GM21723 (cell line): ENCODE data around the gene LVRN.
A peak's percentile ranks its signal among the peaks of the same experiment; 100 is the strongest.

Experiments
- ATAC-seq: cut with Tn5 transposase; IDR thresholded peaks from one replicate; pipeline ENCODE4 v1.9.1; 2021; ENCODE audit warnings: mild to moderate bottlenecking, moderate library complexity; ENCODE audit not compliant: unreplicated experiment

The LVRN gene

GRCh38 chr5:116013207-116013785 lies 51.0 kb downstream of the LVRN start:
- ATAC-seq: no peak

DNA sequence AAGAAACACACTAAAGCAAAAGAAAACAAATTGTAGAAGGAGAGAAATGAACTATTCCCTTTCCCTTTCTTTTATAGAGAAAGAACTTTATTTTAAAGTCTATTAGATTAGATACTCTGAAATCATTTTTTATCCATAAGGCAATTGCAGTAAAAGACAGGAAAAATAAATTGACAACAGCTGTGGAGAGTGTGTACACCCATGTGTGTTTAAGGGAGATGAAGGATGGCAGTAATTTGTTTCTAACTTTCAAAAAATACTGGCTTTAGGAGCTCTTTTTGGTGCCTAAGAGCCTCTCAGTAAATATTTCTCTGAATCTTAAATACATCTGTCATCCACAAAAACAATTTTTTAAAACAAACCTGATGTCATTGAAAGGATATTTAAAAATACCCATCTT lies 51.7 kb downstream of the LVRN start:
- ATAC-seq: no peak

DNA sequence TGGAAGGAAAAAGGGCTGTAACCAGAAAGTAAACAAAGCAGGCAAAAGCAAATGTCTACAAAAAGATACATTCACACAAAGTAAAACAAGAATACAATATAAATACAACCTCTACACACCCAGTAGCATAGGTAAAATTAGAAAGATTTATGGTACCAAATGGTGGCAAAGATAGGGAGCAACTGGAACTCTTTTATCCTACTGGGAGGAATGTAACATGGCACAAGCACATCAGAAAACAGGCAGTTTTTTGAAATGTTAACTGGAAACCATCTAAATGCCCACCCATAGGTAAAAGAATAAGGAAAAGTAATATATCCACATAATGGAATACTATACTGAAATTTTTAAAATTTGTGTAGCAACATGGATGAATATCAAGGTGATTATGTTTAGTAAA lies 61.3 kb downstream of the LVRN start:
- no peak for ATAC-seq

- no peak for ATAC-seq
These were observed 63.6 kb downstream of the LVRN start for GRCh38 chr5:116025866-116026265.

- ATAC-seq: peak; percentile 87
These were observed 69.8 kb downstream of the LVRN start, which contains the start of gene ARL14EPL for GRCh38 chr5:116032094-116032517. Gene ARL14EPL (plus strand): TSS chr5:116032472. CDS start chr5:116051466, 18,994 bp downstream.

DNA sequence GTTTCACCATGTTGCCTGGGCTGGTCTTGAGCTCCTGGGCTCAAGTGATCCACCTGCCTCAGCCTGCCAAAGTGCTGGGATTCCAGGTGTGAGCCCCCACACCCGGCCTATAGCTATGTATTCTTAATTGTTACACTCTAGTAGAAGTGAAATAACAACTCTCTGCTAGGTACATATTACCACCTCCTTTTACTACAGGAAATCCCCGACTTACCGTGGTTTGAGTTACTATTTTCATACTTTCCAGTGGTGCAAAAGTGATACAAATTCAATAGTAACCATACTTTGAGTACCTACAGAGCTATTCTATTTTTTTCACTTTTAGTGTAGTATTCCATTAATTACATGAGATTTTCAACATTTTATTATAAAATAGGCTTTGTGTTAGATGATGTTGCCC lies 70.7 kb downstream of the LVRN start:
- ATAC-seq: peak; percentile 54

DNA sequence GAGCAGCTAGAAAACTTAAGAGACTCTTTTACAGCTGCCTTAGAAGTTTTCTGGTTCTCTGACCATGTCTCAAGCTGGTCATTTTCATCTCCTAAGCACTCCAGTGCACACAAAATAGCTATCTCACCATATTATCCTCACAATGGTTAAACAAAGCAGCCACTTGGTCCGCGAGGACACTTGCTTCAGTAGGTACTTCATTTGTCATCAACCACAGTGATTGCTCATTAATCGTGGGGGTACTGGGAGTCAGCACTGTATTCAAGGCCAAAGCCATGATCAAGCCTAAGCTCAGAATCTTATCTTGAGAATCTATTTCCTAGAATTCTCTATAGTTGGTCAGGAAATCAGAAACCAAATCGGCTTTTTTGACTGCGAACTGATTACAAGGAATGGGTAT lies 72.8 kb downstream of the LVRN start:
- no peak for ATAC-seq

DNA sequence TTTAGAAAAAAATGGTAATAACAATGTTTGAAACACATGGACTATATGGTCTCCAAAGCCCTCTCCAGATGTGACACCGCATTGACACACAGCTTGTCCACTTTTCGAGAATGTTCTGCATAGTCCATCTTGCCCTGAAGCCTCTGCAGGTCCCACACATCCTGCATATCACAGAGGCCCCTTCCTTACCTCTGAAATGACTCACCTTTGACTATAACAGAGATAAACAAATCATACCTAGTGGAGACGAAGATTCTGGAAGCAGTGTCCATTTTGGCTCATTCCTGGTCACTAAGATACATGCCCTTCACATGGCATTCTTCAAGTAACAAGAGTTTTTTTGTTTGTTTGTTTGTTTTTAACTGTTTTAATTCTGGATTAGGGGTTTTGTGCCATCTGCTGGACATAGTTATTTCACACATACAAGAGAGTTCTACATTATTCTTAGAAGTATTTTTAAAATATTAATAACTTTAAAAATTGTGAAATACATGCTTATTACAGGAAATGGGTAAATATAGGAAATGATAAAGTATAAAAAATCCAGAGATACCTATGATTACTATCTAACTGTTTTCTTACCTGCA lies 75.1 kb downstream of the LVRN start:
- no peak for ATAC-seq

DNA sequence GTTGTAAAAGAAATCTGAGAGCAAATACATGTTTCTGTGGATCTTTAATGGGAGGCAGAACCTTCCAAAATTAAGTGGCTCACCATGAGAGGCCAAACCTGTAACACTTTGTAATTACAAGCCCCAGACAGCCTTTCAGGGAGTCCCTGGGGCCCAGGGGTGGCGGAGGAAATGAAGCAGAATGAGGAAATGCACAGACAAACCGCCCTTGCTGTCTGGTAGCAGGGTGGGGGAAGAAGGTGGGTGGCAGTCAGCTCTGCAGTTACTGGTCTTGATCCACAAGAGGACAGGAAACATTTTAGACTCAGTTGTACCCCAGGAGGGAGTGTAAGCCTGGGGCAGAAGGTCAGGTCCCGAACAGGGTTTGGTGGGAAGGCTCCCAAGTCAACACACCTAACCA lies 76.5 kb downstream of the LVRN start:
- ATAC-seq: peak; percentile 78

DNA sequence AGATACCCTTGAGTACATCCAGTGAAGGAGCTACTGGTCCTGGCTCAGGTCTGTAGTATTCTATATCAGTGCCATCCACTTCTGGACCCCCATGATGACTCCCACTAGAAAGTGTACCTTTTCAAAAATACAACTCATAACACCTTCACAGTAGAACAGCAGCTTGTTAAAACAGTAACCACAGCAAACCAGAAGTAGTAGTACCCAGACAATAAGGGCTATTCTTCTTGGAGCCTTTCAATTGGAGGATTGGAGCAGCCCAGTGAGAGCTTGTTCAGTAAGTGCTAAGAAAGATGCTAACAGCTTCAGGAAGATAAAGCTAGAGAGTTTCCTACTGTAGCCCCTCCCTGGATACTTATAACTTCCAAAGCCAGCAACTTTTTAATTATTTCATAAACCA lies 80.1 kb downstream of the LVRN start:
- ATAC-seq: no peak

- ATAC-seq: no peak
These were observed 81.8 kb downstream of the LVRN start for GRCh38 chr5:116044073-116044472.

GRCh38 chr5:116045821-116046220 lies 83.5 kb downstream of the LVRN start:
- ATAC-seq: no peak

GRCh38 chr5:116046261-116046660 lies 84.0 kb downstream of the LVRN start:
- no peak for ATAC-seq

DNA sequence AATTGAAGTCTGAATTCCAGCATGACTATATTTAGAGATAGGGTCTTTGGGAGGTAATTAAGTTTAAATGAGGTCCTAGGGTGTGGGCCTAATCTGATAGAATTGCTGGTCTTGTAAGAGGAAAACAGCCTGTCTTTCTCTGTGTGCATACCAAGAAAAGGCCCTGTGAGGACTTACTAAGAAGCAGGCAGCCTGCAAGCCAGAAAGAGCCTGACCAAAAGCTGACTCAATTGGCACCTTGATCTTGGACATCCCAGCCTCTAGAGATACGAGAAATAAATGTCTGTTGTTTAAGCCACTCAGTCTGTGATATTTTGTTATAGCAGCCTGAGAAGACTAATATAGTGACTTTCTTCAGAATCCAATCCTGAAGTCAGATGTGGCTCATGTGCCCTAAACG lies 84.5 kb downstream of the LVRN start:
- no peak for ATAC-seq

GRCh38 chr5:116058346-116058936 lies 96.2 kb downstream of the LVRN start:
- no peak for ATAC-seq

GRCh38 chr5:116062352-116062751 lies 100.1 kb downstream of the LVRN start:
- ATAC-seq: no peak

GRCh38 chr5:116063950-116064349 lies 101.7 kb downstream of the LVRN start:
- no peak for ATAC-seq

DNA sequence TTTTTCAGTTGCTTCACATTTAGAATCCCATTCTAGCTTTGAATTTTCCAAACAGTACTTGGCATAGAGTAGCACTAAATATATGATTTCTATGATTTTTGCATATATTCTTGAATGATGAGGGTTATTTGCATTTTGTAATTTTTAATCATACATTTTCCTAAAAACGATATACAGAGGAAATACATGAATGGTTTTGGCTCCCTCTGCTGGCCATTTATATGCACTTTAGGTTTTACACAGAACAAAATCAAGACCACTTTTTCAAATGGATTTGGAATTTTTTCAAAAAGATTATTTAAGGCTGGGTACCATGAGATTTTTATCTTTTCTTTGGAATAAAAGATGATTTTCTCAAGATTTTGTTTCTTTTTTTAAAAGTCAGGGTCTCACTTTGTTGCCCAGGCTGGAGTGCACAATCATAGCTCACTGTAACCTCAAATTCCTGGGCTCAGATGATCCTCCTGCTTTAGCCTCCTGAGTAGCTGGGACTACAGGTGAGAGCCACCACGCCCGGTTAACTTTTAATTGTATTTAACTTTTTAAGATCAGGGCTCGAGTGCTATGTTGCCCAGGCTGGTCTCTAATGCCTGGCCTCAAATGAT lies 105.9 kb downstream of the LVRN start:
- peak; percentile 71 for ATAC-seq

DNA sequence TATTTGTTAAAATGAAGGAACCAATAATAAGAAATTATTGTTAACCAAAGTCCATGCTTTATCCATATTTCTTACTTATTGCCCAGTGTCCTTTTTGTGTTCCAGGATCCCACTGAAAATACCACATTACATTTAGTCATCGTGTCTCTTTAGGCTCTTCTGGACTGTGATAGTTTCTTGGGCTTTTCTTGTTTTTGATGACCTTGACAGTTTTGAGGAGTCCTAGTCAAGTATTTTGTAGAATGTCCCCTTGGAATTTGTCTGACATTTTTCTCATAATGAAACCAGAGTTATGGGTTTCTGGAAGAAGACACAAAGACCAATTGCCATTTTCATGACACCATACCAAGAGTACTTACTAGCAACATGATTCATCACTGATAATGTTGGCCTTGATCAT lies 108.9 kb downstream of the LVRN start:
- no peak for ATAC-seq

DNA sequence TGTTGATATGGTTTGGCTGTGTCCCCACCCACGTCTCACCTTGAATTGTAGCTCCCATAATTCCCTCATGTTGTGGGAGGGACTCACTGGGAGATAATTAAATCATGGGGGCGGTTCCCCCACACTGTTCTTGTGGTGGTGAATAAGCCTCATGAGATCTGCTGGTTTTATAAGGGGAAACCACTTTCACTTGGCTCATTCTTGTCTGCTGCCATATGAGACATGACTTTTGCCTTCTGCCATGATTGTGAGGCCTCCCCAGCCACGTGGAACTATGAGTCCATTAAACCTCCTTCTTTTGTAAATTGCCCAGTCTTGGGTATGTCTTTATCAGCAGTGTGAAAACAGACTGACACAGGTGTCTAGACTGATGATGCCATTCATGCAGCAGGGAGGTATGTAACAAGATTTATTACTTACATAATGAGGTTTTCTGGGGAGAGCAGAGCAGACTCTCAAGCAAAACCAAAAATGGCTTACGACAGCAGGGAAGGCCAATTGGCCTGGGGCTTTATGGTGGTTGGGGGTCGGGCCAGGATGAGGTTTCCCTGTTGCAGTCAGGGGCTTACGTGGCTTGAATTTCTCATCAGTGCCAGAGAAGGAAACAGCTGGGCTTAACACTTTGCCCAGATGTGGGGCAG lies 113.0 kb downstream of the LVRN start:
- ATAC-seq: no peak

- ATAC-seq: peak; percentile 99
These were observed 114.2 kb downstream of the LVRN start for GRCh38 chr5:116076496-116076895.
